HL-60/S4 treated with phorbol 12-myristate 13-acetate at 8.2 ng/mL for 4 days and 3 days (cell line): Measurements from ENCODE around the gene ADCY3.

ENCODE experiments used
- in situ Hi-C: fragments of 300-500 bp; cut with MboI; formaldehyde crosslinking; loops from 2 replicates; pipeline ENCODE4 v1.15.0; 2022; ENCODE audit warnings: low sequenced_read_pairs

Gene ADCY3

GRCh38 chr2:24920098-24920808, at the start of gene ADCY3:
ADCY3 (minus strand) TSS chr2:24920237; CDS start chr2:24918987, 1,250 bp downstream.
- in situ Hi-C loops, result no loop called here

GRCh38 chr2:24969784-24970183, 49.7 kb upstream of the ADCY3 start:
- in situ Hi-C loops, result no loop called here

GRCh38 chr2:24961903-24962302, 41.9 kb upstream of the ADCY3 start:
- in situ Hi-C loops, result no loop called here

GRCh38 chr2:24959761-24960160, 39.7 kb upstream of the ADCY3 start:
- in situ Hi-C loops, result no loop called here

- in situ Hi-C loops, result no loop called here
These were observed 38.4 kb upstream of the ADCY3 start for GRCh38 chr2:24958411-24958935.

- in situ Hi-C loops, result no loop called here
These were observed 37.9 kb upstream of the ADCY3 start for GRCh38 chr2:24957976-24958375.

GRCh38 chr2:24957221-24957620, 37.2 kb upstream of the ADCY3 start:
- in situ Hi-C loops, result no loop called here

- in situ Hi-C loops, result no loop called here
These were observed 35.9 kb upstream of the ADCY3 start for GRCh38 chr2:24955921-24956320.

- in situ Hi-C loops, result no loop called here
These were observed 35.2 kb upstream of the ADCY3 start for GRCh38 chr2:24955232-24955631.

GRCh38 chr2:24950102-24950501, 30.1 kb upstream of the ADCY3 start:
- in situ Hi-C loops, result no loop called here

GRCh38 chr2:24948506-24948905, 28.5 kb upstream of the ADCY3 start:
- in situ Hi-C loops, result no loop called here

- in situ Hi-C loops, result no loop called here
These were observed 27.6 kb upstream of the ADCY3 start for GRCh38 chr2:24947561-24948157.

GRCh38 chr2:24945907-24946306, 25.9 kb upstream of the ADCY3 start:
- in situ Hi-C loops, result no loop called here

GRCh38 chr2:24943427-24944053, 23.5 kb upstream of the ADCY3 start:
- in situ Hi-C loops, result no loop called here

GRCh38 chr2:24939353-24939752, 19.3 kb upstream of the ADCY3 start:
- in situ Hi-C loops, result no loop called here

- in situ Hi-C loops, result no loop called here
These were observed 17.2 kb upstream of the ADCY3 start for GRCh38 chr2:24937236-24937635.

GRCh38 chr2:24935145-24935544, 15.1 kb upstream of the ADCY3 start:
- in situ Hi-C loops, result no loop called here

- in situ Hi-C loops, result no loop called here
These were observed 12.7 kb upstream of the ADCY3 start for GRCh38 chr2:24932715-24933114.

- in situ Hi-C loops, result no loop called here
These were observed 10.7 kb upstream of the ADCY3 start for GRCh38 chr2:24930768-24931167.

GRCh38 chr2:24929230-24929629, 9.2 kb upstream of the ADCY3 start:
- in situ Hi-C loops, result no loop called here

- in situ Hi-C loops, result no loop called here
These were observed 8.0 kb upstream of the ADCY3 start for GRCh38 chr2:24928036-24928435.
